ENCODE results near the gene PGBD1.
"Not testable (repeated sequence)": the region's sequence is repeated elsewhere in the genome, so short reads cannot be mapped to it uniquely, and the experiment has no call there.

PGBD1 gene

DNA sequence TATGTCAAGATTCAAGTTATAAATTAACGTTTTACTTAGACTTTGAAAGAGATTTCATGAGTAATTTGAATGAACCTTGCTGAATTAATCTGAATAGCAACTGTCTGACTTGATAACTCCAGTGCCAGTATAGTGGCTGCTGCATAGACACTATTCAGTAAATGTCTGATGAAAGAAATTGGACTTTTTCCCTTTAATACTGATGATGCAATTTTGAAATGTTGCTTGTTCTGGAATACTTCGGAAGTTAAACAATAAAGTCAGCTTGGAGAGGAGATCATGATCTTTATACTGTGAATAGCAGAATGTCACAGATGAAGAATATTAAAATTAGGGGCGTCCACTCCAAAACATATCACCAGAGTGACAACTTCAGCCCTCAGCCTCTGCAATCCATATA lies 3.6 kb upstream of the PGBD1 start:
- H3K4me3 ChIP-seq (ENCODE audit: low read length): no peak overlapping the region
- H3K9ac ChIP-seq (ENCODE audit: low read length): no peak overlapping the region
- no peaks in the 10 kb centered on the region for H3K27me3 ChIP-seq (ENCODE audit: control insufficient read depth, insufficient read depth, low read length)
- H3K9me3 ChIP-seq (ENCODE audit: control insufficient read depth, low read length): no peaks in the 10 kb centered on the region
- no peaks in the 10 kb centered on the region for H3K36me3 ChIP-seq (ENCODE audit: control insufficient read depth, insufficient read depth, low read length)
- no peaks in the 10 kb centered on the region for H3K4me1 ChIP-seq (ENCODE audit: control insufficient read depth, insufficient read depth, low read length)

DNA sequence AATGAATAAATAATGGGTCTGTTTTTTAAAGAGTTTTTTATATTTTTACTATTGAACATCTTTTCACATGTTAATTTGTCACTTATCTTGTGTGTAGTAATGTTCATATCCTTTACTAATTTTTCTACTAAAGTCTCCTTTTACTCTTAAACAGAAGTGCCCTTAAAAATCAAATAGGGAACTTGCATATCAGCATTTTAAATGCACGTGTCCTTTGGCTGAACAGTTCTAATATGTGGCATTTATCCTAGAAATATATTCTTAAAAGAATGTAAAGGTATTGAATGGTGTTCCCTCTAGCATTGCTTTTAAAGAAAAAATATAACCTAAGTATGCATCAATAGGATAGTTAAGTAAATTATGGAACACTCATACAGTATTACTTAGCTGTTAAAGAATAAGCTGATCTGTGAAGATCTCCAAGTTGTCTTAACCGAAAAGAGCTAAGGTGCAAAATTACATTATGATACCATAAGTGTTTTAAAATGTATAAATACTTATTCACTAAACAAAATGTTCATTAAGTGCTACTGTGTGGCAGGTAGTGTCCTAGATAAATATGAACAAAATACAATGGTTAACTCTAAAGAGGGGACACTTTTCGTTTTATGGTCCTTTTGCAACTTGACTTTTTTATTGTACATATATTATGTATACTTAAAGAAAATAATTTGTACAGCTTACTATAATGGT lies 631 bp upstream of the PGBD1 start:
- Histone ChIP-seq H3K36me3 (ENCODE audit: control insufficient read depth, insufficient read depth, low read length) (no peaks in the 10 kb centered on the region), H3K9ac (ENCODE audit: low read length) (peak overlapping the region; percentile 66), H3K4me3 (ENCODE audit: low read length) (peak overlapping the region; percentile 27), H3K4me1 (ENCODE audit: control insufficient read depth, insufficient read depth, low read length) (no peaks in the 10 kb centered on the region), H3K27me3 (ENCODE audit: control insufficient read depth, insufficient read depth, low read length) (no peaks in the 10 kb centered on the region), H3K9me3 (ENCODE audit: control insufficient read depth, low read length) (no peaks in the 10 kb centered on the region)

DNA sequence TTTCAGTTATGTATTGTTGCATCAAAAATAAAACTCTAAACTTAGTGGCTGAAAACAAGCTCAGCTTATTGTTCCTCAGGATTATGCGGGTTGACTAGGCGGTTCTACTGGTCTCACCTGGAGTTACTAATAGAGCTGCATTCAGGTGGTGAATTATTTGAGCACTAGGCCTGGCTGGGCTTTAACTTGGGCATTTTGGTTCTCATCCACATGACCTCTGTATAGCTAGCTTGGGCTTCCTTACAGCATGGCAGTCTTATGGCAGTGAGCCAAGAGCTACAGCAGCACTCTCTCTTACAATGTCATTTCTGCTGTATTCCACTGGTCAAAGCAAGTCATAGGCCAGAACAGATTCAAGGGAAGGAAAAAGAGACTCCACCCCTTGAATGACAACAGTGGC lies 1.6 kb downstream of the PGBD1 start:
- H3K27me3 ChIP-seq (ENCODE audit: control insufficient read depth, insufficient read depth, low read length): no peaks in the 10 kb centered on the region
- no peak overlapping the region for H3K9ac ChIP-seq (ENCODE audit: low read length)
- no peaks in the 10 kb centered on the region for H3K4me1 ChIP-seq (ENCODE audit: control insufficient read depth, insufficient read depth, low read length)
- no peaks in the 10 kb centered on the region for H3K9me3 ChIP-seq (ENCODE audit: control insufficient read depth, low read length)
- no peaks in the 10 kb centered on the region for H3K36me3 ChIP-seq (ENCODE audit: control insufficient read depth, insufficient read depth, low read length)
- H3K4me3 ChIP-seq (ENCODE audit: low read length): no peak overlapping the region

DNA sequence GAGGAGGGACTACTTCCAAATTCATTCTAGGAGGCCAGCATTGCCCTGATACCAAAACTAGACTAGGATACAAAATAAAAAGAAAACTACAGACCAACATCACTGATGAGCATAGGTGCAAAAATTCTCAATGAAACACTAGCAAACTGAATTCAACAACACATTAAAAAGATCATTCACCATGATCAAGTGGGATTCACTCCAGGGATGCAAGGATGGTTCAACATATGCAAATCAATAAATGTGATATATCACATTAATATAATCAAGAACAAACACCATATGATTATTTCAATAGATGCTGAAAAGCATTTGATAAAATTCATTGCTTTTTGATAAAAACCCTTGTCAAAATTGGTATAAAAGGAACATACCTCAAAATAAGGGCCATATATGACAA lies 10.2 kb downstream of the PGBD1 start:
- Histone ChIP-seq H3K9ac (ENCODE audit: low read length) (no peak overlapping the region), H3K9me3 (ENCODE audit: control insufficient read depth, low read length) (no peaks in the 10 kb centered on the region), H3K4me1 (ENCODE audit: control insufficient read depth, insufficient read depth, low read length) (no peaks in the 10 kb centered on the region), H3K36me3 (ENCODE audit: control insufficient read depth, insufficient read depth, low read length) (no peaks in the 10 kb centered on the region), H3K4me3 (ENCODE audit: low read length) (no peak overlapping the region), H3K27me3 (ENCODE audit: control insufficient read depth, insufficient read depth, low read length) (no peaks in the 10 kb centered on the region)

DNA sequence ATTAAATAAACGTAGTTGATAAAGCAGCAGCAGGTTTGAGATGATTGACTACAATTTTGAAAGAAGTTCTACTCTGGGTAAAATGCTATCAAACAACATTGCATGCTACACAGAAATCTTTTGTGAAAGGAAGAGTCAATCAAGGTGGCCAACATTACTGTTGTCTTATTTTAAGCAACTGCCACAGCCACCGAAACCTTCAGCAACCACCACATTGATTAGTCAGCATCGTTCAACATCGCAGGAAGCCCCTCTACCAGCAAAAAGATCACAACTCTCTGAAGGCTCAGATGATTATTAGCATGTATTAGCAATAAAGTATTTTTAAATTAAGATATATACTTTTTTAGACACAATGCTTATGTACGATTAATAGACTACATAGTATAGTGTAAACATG lies 14.0 kb downstream of the PGBD1 start:
- no peaks in the 10 kb centered on the region for H3K36me3 ChIP-seq (ENCODE audit: control insufficient read depth, insufficient read depth, low read length)
- no peaks in the 10 kb centered on the region for H3K4me1 ChIP-seq (ENCODE audit: control insufficient read depth, insufficient read depth, low read length)
- H3K9ac ChIP-seq (ENCODE audit: low read length): no peak overlapping the region
- no peaks in the 10 kb centered on the region for H3K9me3 ChIP-seq (ENCODE audit: control insufficient read depth, low read length)
- H3K4me3 ChIP-seq (ENCODE audit: low read length): no peak overlapping the region
- H3K27me3 ChIP-seq (ENCODE audit: control insufficient read depth, insufficient read depth, low read length): no peaks in the 10 kb centered on the region

DNA sequence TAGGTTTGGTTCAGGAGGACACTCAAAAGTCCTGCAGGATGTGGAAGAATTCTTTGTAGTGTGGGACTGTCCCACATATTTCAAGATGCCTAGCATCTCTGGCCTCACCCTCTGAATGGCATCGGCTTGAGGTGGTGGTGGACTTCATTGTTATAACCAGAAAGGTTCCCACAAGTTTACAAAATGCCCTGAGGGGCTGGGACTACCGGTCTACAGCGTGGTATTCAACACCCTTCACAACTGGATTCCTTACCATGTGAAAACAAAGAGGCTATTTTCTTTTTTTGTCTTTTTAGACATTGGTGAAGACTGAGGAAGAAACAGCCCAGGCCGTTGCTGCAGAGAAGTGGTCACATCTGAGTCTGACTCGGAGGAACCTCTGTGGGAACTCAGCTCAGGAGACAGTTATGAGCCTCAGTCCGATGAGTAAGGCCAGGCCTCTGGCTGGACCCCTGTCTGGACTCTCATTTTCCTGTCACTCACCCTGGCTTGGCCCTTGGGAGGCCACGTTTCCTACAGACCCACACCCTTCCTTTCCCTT lies 15.2 kb downstream of the PGBD1 start:
- Histone ChIP-seq H3K27me3 (ENCODE audit: control insufficient read depth, insufficient read depth, low read length) (no peaks in the 10 kb centered on the region), H3K4me3 (ENCODE audit: low read length) (no peak overlapping the region), H3K9me3 (ENCODE audit: control insufficient read depth, low read length) (no peaks in the 10 kb centered on the region), H3K4me1 (ENCODE audit: control insufficient read depth, insufficient read depth, low read length) (no peaks in the 10 kb centered on the region), H3K9ac (ENCODE audit: low read length) (no peak overlapping the region), H3K36me3 (ENCODE audit: control insufficient read depth, insufficient read depth, low read length) (no peaks in the 10 kb centered on the region)

DNA sequence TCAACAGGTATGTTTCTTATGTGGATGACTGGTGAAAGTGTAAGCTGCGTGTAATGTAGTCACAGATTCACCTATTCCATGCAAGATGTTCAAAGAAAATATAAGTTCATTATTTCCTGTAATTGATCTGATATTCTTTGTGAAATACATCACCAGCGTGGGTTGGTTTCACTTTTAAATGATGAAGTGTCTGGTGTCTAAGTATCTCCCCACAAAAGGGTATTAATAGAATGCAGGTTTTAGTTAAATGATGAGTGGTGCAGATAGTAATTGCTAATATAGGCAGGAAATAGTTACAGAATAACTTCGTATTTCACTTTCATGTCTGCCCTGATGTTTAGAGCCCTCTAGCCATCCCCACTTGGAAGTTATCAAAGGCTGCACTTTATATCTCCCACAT lies 22.2 kb downstream of the PGBD1 start:
- H3K9me3 ChIP-seq (ENCODE audit: control insufficient read depth, low read length): no peaks in the 10 kb centered on the region
- H3K9ac ChIP-seq (ENCODE audit: low read length): no peak overlapping the region
- no peaks in the 10 kb centered on the region for H3K4me1 ChIP-seq (ENCODE audit: control insufficient read depth, insufficient read depth, low read length)
- H3K27me3 ChIP-seq (ENCODE audit: control insufficient read depth, insufficient read depth, low read length): no peaks in the 10 kb centered on the region
- no peak overlapping the region for H3K4me3 ChIP-seq (ENCODE audit: low read length)
- H3K36me3 ChIP-seq (ENCODE audit: control insufficient read depth, insufficient read depth, low read length): no peaks in the 10 kb centered on the region

DNA sequence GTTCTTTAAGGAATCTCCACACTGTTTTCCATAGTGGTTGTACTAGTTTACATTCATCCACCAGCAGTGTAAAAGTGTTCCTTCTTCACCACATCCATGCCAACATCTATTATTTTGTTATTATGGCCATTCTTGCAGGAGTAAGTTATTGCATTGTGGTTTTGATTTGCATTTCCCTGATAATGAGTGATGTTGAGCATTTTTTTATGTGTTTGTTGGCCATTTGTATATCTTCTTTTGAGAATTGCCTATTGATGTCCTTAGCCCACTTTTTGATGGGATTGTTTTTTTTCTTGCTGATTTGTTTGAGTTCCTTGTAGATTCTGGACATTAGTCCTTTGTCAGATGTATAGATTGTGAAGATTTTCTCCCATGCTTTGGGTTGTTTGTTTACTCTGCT lies 25.0 kb downstream of the PGBD1 start:
- not testable (repeated sequence) for H3K36me3 ChIP-seq (ENCODE audit: control insufficient read depth, insufficient read depth, low read length); H3K9ac ChIP-seq (ENCODE audit: low read length); H3K4me3 ChIP-seq (ENCODE audit: low read length); H3K27me3 ChIP-seq (ENCODE audit: control insufficient read depth, insufficient read depth, low read length); H3K9me3 ChIP-seq (ENCODE audit: control insufficient read depth, low read length); H3K4me1 ChIP-seq (ENCODE audit: control insufficient read depth, insufficient read depth, low read length)

DNA sequence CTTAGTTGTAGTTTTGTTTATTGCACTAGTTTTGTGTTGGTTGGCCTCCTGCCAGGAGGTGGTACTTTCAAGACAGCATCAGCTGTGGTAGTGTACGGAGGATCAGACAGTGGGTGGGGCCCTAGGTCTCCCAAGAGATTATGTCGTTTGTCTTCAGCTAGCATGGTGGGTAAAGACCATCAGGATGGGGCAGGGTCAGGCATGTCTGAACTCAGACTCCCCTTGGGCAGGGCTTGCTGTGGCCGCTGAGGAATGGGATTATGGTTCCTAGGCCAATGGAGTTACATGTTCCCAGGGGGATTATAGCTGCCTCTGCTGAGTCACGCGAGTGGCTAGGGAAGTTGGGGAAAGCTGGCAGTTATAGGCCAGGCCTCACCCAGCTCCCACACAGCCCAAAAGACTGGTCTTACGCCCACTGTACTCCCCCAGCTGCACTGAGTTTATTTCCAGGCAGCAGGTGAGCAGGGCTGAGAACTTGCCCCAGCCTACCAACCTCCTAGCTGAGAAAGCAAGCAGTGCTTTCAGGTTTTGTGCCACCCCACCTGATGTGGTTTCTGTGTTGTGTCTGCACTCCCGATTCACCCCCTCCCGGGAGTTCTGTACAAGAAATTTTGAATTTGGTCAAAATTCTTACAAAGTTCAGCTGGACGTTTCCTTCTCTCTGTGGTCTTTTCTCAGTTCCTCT lies 29.9 kb downstream of the PGBD1 start:
- H3K36me3 ChIP-seq (ENCODE audit: control insufficient read depth, insufficient read depth, low read length): no peaks in the 10 kb centered on the region
- no peaks in the 10 kb centered on the region for H3K27me3 ChIP-seq (ENCODE audit: control insufficient read depth, insufficient read depth, low read length)
- H3K4me1 ChIP-seq (ENCODE audit: control insufficient read depth, insufficient read depth, low read length): no peaks in the 10 kb centered on the region
- no peak overlapping the region for H3K9ac ChIP-seq (ENCODE audit: low read length)
- H3K9me3 ChIP-seq (ENCODE audit: control insufficient read depth, low read length): no peaks in the 10 kb centered on the region
- no peak overlapping the region for H3K4me3 ChIP-seq (ENCODE audit: low read length)

DNA sequence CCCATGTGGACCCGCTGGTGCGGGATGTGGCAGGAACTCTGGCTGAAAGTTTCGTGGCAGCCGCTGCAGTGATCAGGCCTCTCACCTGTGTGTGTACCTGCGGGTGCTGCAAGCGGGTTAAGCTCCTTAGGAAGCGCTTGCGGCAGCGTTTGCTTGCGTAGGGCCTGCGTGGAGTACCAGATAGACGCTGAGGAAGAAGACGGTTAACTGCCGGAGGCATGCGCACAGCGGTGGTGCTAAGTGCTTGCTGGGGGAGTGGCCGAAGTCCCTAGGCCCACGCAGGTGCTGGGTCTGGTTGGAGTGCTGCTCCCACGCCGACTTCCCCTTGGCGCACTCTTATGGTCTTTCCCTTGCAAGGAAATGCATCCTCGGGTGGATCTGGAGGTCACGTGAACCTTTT lies 31.6 kb downstream of the PGBD1 start:
- Histone ChIP-seq H3K9ac (ENCODE audit: low read length) (no peak overlapping the region), H3K4me3 (ENCODE audit: low read length) (no peak overlapping the region), H3K4me1 (ENCODE audit: control insufficient read depth, insufficient read depth, low read length) (no peaks in the 10 kb centered on the region), H3K27me3 (ENCODE audit: control insufficient read depth, insufficient read depth, low read length) (no peaks in the 10 kb centered on the region), H3K36me3 (ENCODE audit: control insufficient read depth, insufficient read depth, low read length) (no peaks in the 10 kb centered on the region), H3K9me3 (ENCODE audit: control insufficient read depth, low read length) (no peaks in the 10 kb centered on the region)

DNA sequence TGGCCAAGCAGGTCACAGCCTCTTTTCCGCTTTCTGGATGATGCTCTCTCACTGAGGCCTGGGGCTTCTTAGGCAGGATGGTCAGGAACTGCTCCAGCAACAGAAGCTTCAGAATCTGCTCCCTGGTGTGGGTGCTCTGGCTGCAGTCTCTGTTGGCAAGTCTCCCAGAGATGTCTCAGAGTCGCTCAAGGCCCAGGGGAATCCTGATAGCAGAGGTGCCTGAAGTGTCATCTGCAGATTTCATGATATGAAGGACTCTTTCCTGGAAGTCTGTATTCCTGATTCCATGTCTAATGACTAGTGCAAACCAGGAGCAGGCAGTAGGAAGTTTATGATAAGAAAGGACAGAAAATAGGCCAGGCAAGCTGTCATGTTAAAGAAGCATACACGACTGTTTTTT lies 34.3 kb downstream of the PGBD1 start:
- Histone ChIP-seq H3K4me3 (ENCODE audit: low read length) (no peak overlapping the region), H3K36me3 (ENCODE audit: control insufficient read depth, insufficient read depth, low read length) (no peaks in the 10 kb centered on the region), H3K4me1 (ENCODE audit: control insufficient read depth, insufficient read depth, low read length) (no peaks in the 10 kb centered on the region), H3K9me3 (ENCODE audit: control insufficient read depth, low read length) (no peaks in the 10 kb centered on the region), H3K27me3 (ENCODE audit: control insufficient read depth, insufficient read depth, low read length) (no peaks in the 10 kb centered on the region), H3K9ac (ENCODE audit: low read length) (no peak overlapping the region)

DNA sequence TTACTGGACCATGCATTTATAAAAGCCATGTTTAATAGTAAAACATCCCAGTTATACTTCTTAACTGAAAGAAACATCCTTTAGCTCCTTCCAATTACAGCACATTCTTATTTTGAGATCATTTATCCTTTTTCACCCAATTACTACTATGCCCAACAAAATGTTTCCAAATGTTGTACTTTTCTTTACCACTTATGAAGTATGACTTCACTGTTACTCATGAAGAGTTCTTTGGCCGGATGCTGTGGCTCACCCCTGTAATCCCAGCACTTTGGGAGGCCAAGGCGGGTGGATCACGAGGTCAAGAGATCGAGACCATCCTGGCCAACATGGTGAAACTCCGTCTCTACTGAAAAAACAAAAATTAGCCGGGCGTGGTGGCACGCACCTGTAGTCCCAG lies 36.5 kb downstream of the PGBD1 start:
- not testable (repeated sequence) for H3K9ac ChIP-seq (ENCODE audit: low read length); H3K27me3 ChIP-seq (ENCODE audit: control insufficient read depth, insufficient read depth, low read length); H3K36me3 ChIP-seq (ENCODE audit: control insufficient read depth, insufficient read depth, low read length); H3K9me3 ChIP-seq (ENCODE audit: control insufficient read depth, low read length); H3K4me1 ChIP-seq (ENCODE audit: control insufficient read depth, insufficient read depth, low read length); H3K4me3 ChIP-seq (ENCODE audit: low read length)
